Uterus (tissue), 4 donors: ENCODE data around the gene SCRN2. TPM values are rescaled to one million over a fixed set of nuclear protein-coding genes. Genes with fewer than 3 reads are reported as not detected.

ENCODE experiments used
- DNase-seq, 2 donors: peaks; one replicate each; pipeline ENCODE4 v3.0.0-alpha.2; 2019 to 2020
- H3K27ac ChIP-seq, 2 donors: fragments of 200-600 bp; sonication (generic); 1 replicate in 1 of 2; 2 replicates in 1 of 2; pipeline ENCODE4 v1.5.1; 2016 to 2018
- H3K27me3 ChIP-seq, 2 donors: fragments of 200-600 bp; sonication (generic); one replicate each; pipeline ENCODE4 v1.5.1; 2018 to 2019; ENCODE audit warnings: control low read depth in 1 of 2
- H3K36me3 ChIP-seq, 2 donors: fragments of 200-600 bp; sonication (generic); one replicate each; pipeline ENCODE4 v1.5.1; 2019; ENCODE audit warnings: control low read depth in 1 of 2
- H3K4me1 ChIP-seq, 2 donors: fragments of 200-600 bp; sonication (generic); one replicate each; pipeline ENCODE4 v1.5.1; 2018 to 2019; ENCODE audit warnings: control low read depth in 1 of 2
- H3K4me3 ChIP-seq, 2 donors: fragments of 200-600 bp; sonication (generic); 1 replicate in 1 of 2; 2 replicates in 1 of 2; pipeline ENCODE4 v1.5.1; 2018 to 2019; ENCODE audit warnings: mild to moderate bottlenecking in 1 of 2
- H3K9me3 ChIP-seq, 2 donors: fragments of 200-600 bp; sonication (generic); one replicate each; pipeline ENCODE4 v1.5.1; 2019; ENCODE audit warnings: control low read depth in 1 of 2
- POLR2A ChIP-seq, 2 donors: fragments of 450-650 bp; IDR thresholded peaks; one replicate each; pipeline ENCODE4 v1.6.1; 2016; ENCODE audit warnings: antibody characterized with exemption in 2 of 2, mild to moderate bottlenecking in 1 of 2, moderate library complexity in 1 of 2
- intact Hi-C: fragments of 100-400 bp; cut with DNase I; formaldehyde crosslinking; loops from one replicate; pipeline ENCODE4 v1.15.1; 2023; ENCODE audit warnings: low total_unique reads
- total RNA-seq, 4 donors: library from RNA; depleted of rRNA in 3 of 4; stranded (reverse); fragments of >200 nt in 3 of 4; gene quantifications; one replicate each; pipeline versions ENCODE4 v1.1.0 to v1.2.4, GENCODE V29; 2014 to 2023
- TF ChIP-seq, protein P1 (sequence below), 4 experiments: fragments of 200-600 bp in 2 of 4; fragments of 450-650 bp in 2 of 4; sonication (generic) in 2 of 4; IDR thresholded peaks; one replicate each; pipeline ENCODE4 v1.5.1; 2016 to 2019; ENCODE audit warnings: antibody characterized with exemption in 4 of 4, mild to moderate bottlenecking in 2 of 4, moderate library complexity in 1 of 4
- donor health status: DM: yes; HTN: yes; CAD: no.

The SCRN2 gene
- total RNA-seq, 4 donors from 2014 or later: 12.4 to 80.7 (median 39.8) TPM

DNA sequence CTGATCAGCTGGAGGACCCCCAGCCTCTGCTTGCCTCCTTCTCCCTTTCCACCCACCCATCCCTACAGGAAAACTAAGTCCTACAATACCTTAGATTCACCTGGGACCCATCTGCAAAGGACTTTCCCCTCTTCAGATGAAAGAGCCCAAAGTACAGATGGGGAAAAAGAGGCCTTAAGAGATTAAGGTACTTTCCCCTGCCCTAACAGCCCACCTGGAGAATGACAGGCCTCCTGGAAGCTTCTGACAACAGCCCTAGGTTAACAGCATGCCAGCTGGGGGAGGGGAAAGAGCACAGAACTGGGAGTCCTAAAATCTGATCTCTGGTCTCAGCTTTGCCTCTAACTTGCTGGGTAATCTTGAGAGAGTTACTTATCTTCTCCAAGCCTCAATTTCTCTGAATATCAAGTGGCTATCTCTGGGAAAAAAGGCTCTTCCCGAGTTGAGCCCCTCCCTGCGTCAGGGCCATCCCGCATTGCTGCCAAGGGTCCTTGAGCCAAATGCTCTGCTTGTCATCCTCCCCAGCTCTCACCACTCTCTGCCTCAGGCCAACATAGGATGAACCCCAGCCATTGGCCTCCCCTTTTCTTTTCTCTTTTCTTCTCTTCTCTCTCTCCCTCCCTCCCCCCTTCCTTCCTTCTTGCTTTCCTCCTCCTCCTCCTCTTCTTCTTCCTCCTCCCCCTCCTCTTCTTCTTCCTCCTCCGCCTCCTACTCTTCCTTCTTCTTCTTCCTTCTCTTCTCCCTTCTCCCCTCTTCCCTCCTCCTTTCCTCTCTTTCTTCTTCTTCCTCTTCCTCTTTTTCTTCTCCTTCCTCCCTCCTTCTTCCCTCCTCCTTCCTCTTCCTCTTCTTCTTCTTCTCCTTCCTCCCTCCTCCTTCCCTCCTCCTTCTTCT, 32.4 kb upstream of the SCRN2 start:
- Histone ChIP-seq H3K36me3 (no peaks in the 10 kb centered on the region), H3K4me3 (no peak overlapping the region), H3K27me3 (peaks cover 0 to 9% of the 10 kb centered on the region in 2 donors), H3K27ac (no peak overlapping the region), H3K9me3 (no peaks in the 10 kb centered on the region), H3K4me1 (peaks cover 0 to 8% of the 10 kb centered on the region in 2 donors)
- no peak for TF ChIP-seq POLR2A (IDR thresholded peaks at IDR 0.05)
- TF ChIP-seq, protein P1, sequence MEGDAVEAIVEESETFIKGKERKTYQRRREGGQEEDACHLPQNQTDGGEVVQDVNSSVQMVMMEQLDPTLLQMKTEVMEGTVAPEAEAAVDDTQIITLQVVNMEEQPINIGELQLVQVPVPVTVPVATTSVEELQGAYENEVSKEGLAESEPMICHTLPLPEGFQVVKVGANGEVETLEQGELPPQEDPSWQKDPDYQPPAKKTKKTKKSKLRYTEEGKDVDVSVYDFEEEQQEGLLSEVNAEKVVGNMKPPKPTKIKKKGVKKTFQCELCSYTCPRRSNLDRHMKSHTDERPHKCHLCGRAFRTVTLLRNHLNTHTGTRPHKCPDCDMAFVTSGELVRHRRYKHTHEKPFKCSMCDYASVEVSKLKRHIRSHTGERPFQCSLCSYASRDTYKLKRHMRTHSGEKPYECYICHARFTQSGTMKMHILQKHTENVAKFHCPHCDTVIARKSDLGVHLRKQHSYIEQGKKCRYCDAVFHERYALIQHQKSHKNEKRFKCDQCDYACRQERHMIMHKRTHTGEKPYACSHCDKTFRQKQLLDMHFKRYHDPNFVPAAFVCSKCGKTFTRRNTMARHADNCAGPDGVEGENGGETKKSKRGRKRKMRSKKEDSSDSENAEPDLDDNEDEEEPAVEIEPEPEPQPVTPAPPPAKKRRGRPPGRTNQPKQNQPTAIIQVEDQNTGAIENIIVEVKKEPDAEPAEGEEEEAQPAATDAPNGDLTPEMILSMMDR (IDR thresholded peaks at IDR 0.05): no peak
- DNase-seq: no peak
- intact Hi-C loops: no loop called here

DNA sequence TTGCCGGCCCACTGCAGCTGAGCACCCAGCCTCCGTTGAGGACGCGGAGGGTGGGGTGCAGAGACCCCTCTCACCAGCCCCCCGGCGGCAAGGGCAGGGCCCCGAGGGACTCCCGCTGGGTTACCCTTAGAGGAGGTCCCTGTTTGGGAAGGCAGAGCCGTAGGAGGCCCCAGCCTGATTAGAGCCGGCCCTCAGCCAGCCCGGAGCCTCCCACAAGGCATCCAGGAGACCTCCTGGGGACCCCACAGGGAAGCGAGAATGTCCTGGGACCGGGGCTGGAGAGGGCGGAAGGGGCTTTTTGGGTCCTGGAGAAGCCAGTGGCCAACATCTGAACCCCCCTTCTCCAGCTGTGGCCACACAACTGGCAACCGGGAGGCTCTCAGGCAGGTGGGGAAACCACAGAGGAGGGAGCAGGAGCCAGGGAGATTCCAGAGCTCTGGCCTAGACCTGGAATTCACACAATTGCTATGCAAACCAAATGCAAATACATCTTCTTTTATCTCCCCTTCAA, 31.6 kb upstream of the SCRN2 start:
- Histone ChIP-seq H3K9me3 (no peaks in the 10 kb centered on the region), H3K27me3 (peaks cover 0 to 9% of the 10 kb centered on the region in 2 donors), H3K4me3 (no peak overlapping the region), H3K4me1 (peaks cover 0 to 8% of the 10 kb centered on the region in 2 donors), H3K36me3 (no peaks in the 10 kb centered on the region), H3K27ac (no peak overlapping the region)
- intact Hi-C loops: no loop called here
- no peak for DNase-seq
- TF ChIP-seq, protein P1 (IDR thresholded peaks at IDR 0.05): no peak

DNA sequence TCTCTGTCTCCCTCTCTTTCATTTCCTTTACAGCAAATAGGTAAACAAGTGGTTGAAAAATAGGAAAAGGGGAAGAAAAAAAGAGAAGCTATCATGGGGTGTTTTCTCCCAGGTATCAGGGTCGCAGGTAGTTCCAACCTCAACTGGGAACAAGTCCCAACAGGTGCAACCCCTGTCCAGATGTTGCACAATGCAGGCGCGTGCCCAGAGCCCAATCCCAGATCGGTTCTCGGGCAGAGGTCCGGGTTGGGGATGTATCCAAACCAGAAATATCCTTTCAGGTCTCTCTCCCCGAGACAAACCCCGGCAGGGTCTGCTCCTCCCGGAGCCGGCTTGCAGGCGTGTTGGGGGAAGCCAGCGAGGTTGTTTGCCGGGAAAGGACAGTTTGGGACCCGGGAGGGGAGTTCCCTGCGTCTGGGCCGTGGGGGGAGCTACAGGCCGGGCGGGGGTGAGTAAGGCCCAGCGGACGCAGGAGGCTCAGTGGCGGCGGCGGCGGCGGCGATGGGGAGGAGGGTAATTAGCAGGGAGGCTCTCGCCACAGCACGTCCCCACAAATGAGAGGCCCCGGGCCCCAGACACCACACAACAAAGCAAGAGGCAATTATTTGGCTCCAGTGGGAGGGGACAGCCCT, 31.1 kb upstream of the SCRN2 start:
- DNase-seq: no peak
- intact Hi-C loops: no loop called here

DNA sequence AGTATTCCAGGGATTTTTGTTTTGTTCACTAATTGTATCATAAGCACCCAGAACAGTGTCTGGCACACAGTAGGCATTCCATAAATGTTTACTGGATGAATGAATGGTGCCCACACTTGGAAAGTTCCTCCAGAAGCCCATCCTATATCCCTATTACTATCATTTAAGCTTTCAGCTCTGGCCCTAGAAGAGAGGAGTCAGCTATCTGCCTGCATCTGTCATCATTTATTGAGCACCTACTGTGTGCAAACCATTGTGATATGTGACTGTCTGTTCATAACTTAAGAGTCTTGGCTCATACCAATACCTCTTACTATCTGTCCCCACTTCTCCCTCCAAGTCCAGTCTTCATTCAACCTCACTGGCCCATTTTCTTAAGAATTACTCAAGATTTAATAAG, 30.0 kb upstream of the SCRN2 start:
- no peak overlapping the region for H3K27ac ChIP-seq
- H3K36me3 ChIP-seq: no peaks in the 10 kb centered on the region
- no peak overlapping the region for H3K4me3 ChIP-seq
- no peak for DNase-seq
- TF ChIP-seq, protein P1 (IDR thresholded peaks at IDR 0.05): no peak
- no peak for TF ChIP-seq POLR2A (IDR thresholded peaks at IDR 0.05)
- intact Hi-C loops: no loop called here
- no peaks in the 10 kb centered on the region for H3K9me3 ChIP-seq
- H3K27me3 ChIP-seq: peaks cover 0 to 9% of the 10 kb centered on the region in 2 donors
- H3K4me1 ChIP-seq: peaks cover 0 to 8% of the 10 kb centered on the region in 2 donors

More for the DNA sequence above, 31.1 kb upstream of the SCRN2 start:
- Histone ChIP-seq H3K9me3 (no peaks in the 10 kb centered on the region), H3K27me3 (peaks cover 0 to 9% of the 10 kb centered on the region in 2 donors), H3K27ac (no peak overlapping the region), H3K4me3 (no peak overlapping the region), H3K4me1 (peaks cover 0 to 8% of the 10 kb centered on the region in 2 donors), H3K36me3 (no peaks in the 10 kb centered on the region)
- no peak for TF ChIP-seq POLR2A (IDR thresholded peaks at IDR 0.05)
- TF ChIP-seq, protein P1 (IDR thresholded peaks at IDR 0.05): no peak

DNA sequence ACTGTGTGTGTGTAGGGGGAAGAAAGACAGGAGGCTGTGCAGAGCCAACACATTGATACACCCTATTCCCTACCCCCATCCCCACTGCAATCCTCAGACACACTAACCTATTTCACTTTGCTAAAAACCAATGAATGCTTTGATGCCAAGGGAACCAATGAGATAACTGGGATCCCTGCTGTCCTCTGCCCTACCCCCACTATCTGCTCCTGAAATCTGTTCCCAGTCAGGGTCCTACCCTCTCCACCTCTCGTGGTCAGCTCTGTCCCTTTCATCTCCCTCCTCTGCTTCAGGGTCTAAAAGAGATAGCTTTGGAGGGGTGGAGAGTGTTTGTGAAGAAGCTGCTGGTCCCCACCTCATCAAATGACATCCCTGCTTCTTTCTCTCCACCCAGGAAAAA, 29.0 kb upstream of the SCRN2 start:
- H3K36me3 ChIP-seq: no peaks in the 10 kb centered on the region
- H3K27me3 ChIP-seq: peaks cover 0 to 9% of the 10 kb centered on the region in 2 donors
- intact Hi-C loops: no loop called here
- H3K27ac ChIP-seq: no peak overlapping the region
- H3K4me3 ChIP-seq: no peak overlapping the region
- TF ChIP-seq POLR2A (IDR thresholded peaks at IDR 0.05): no peak
- TF ChIP-seq, protein P1 (IDR thresholded peaks at IDR 0.05): no peak
- H3K4me1 ChIP-seq: peaks cover 0 to 8% of the 10 kb centered on the region in 2 donors
- DNase-seq: no peak
- H3K9me3 ChIP-seq: no peaks in the 10 kb centered on the region
